ENCODE results near the gene FAM117B.

DNA sequence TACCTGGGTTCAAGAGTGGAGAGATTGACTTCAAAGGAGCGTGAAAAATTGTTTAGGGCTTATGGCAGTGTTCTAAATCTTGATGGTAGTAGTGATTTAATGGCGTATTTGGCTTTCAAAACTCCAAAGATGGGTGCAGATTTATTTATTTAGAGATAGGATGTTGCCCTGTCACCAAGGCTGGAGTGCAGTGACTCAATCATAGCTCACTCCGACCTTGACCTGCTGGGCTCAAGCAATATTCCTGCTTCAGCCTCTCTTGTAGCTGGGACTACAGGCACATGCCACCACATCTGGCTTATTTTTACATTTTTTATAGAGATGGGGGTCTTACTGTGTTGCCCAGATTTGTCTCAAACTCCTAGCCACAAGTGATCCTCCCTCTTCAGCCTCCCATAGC is 52.5 kb downstream of the FAM117B start:
- TF ChIP-seq POLR2AphosphoS5 (IDR thresholded peaks at IDR 0.05; ENCODE audit: low read depth, low read length) (no peak), POLR2A (IDR thresholded peaks at IDR 0.05; ENCODE audit: low read depth, low read length) (no peak)
